Cardiac muscle cell (in vitro differentiated cells and primary cell): ENCODE data around the gene ENO2. TPM values are rescaled to one million over a fixed set of nuclear protein-coding genes. Genes with fewer than 3 reads are reported as not detected.
A peak's percentile ranks its signal among the peaks of the same experiment; 100 is the strongest.

Experiments used
- DNase-seq, 2 donors: peaks; one replicate each; pipeline versions ENCODE4 v3.0.0 to v3.0.0-alpha.2; 2010 to 2017; ENCODE audit warnings: low read depth in 1 of 2, low spot score in 1 of 2
- H3K27ac ChIP-seq: fragments of 200-600 bp; sonication (generic); 2 replicates; pipeline ENCODE4 v1.5.1; 2016
- H3K27me3 ChIP-seq: fragments of 200-600 bp; sonication (generic); 2 replicates; pipeline ENCODE4 v1.6.0; 2016; ENCODE audit warnings: control low read depth
- H3K36me3 ChIP-seq: fragments of 200-600 bp; sonication (generic); 2 replicates; pipeline ENCODE4 v1.5.1; 2016; ENCODE audit warnings: control low read depth
- H3K4me1 ChIP-seq: fragments of 200-600 bp; sonication (generic); 2 replicates; pipeline ENCODE4 v1.8.1; 2017; ENCODE audit warnings: low read depth, mild to moderate bottlenecking, mixed run types
- H3K4me3 ChIP-seq: fragments of 200-600 bp; sonication (generic); 2 replicates; pipeline ENCODE4 v1.5.1; 2016; ENCODE audit warnings: mild to moderate bottlenecking
- H3K9me3 ChIP-seq: fragments of 200-600 bp; sonication (generic); 2 replicates; pipeline ENCODE4 v1.5.1; 2017; ENCODE audit warnings: low read depth, mild to moderate bottlenecking, control low read depth
- polyA plus RNA-seq: library from polyadenylated mRNA; unstranded; fragments of >200 nt; fragmentation: Nextera tagmentation; extraction: Ambion mirVana; gene quantifications from 2 replicates; pipeline ENCODE4 v1.2.1, GENCODE V29; 2016
- total RNA-seq: library from RNA; depleted of rRNA; stranded (reverse); fragments of >200 nt; gene quantifications from 2 replicates; pipeline ENCODE4 v1.2.3, GENCODE V29; 2016
- TF ChIP-seq, protein P1 (sequence below): IDR thresholded peaks from 2 replicates; pipeline ENCODE4 v1.5.1; 2012; ENCODE audit warnings: low read depth, mild to moderate bottlenecking, low read length

The ENO2 gene
- total and polyA plus RNA-seq, 2 experiments from 2014 or later: 87.7 to 133 TPM

DNA sequence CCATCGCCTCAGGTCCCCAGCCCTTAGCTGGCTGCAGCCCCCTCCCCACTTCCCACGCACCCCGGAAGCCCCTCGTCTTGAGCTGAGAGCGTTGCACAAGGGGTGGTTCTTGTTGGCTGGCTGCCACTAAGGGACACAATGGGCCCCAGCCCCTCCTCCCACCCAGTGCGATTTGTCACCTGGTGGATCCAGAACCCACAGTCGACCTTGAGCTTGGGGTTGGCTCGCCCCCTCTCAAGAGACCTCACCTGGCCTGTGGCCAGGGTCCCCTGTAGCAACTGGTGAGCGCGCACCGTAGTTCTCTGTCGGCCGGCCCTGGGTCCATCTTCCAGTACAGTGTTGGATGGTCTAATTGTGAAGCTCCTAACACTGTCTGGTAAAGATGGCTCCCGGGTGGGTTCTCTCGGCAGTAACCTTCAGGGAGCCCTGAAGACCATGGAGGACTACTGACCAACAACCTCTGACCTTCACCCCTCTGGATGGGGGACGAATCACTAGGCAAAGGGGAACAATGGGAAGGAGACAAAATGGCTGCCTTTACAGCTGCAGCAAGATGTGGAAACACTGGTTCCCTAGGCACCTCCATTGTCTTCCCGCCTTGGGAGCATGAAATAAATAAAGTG lies 49.5 kb downstream of the ENO2 start:
- peak overlapping the region; percentile 69 for H3K27ac ChIP-seq
- H3K27me3 ChIP-seq: no peaks in the 10 kb centered on the region
- no peak overlapping the region for H3K4me3 ChIP-seq

GRCh38 chr12:6964605-6965025 lies 50.2 kb downstream of the ENO2 start:
- peak overlapping the region; percentile 69 for H3K27ac ChIP-seq
- no peaks in the 10 kb centered on the region for H3K9me3 ChIP-seq
- peaks cover 39% of the 10 kb centered on the region for H3K36me3 ChIP-seq
- TF ChIP-seq, protein P1, sequence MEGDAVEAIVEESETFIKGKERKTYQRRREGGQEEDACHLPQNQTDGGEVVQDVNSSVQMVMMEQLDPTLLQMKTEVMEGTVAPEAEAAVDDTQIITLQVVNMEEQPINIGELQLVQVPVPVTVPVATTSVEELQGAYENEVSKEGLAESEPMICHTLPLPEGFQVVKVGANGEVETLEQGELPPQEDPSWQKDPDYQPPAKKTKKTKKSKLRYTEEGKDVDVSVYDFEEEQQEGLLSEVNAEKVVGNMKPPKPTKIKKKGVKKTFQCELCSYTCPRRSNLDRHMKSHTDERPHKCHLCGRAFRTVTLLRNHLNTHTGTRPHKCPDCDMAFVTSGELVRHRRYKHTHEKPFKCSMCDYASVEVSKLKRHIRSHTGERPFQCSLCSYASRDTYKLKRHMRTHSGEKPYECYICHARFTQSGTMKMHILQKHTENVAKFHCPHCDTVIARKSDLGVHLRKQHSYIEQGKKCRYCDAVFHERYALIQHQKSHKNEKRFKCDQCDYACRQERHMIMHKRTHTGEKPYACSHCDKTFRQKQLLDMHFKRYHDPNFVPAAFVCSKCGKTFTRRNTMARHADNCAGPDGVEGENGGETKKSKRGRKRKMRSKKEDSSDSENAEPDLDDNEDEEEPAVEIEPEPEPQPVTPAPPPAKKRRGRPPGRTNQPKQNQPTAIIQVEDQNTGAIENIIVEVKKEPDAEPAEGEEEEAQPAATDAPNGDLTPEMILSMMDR: no peak
- H3K27me3 ChIP-seq: no peaks in the 10 kb centered on the region
- no peak for DNase-seq
- H3K4me3 ChIP-seq: no peak overlapping the region
- peaks cover 20% of the 10 kb centered on the region for H3K4me1 ChIP-seq

More for the DNA sequence above, 49.5 kb downstream of the ENO2 start:
- peaks cover 13% of the 10 kb centered on the region for H3K4me1 ChIP-seq
- DNase-seq: no peak
- peaks cover 36% of the 10 kb centered on the region for H3K36me3 ChIP-seq
- H3K9me3 ChIP-seq: no peaks in the 10 kb centered on the region
- TF ChIP-seq, protein P1: no peak

- H3K4me1 ChIP-seq: peaks cover 20% of the 10 kb centered on the region
- TF ChIP-seq, protein P1: peak; percentile 86
- H3K9me3 ChIP-seq: no peaks in the 10 kb centered on the region
Measured at GRCh38 chr12:6965026-6965661, 50.8 kb downstream of the ENO2 start.

DNA sequence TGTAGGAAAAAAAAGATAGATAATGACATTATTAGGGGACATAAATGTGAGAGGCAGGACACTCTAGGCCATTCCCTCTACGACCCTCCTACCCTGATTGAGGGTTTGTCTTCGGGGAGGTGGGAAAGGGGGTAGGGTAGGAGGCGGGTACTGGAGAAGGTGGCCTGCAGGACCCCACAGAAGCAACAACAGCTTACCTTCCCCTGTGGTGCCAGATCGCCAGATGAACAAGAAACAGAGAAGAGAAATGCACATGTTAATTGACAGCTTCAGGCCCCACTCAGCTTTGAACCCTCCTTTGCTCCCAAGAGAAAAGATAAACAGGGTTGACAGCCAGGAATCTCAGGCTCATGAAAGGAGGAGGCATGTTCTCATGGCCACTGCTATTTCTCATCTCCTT lies 51.3 kb downstream of the ENO2 start:
- DNase-seq: no peak
- Histone ChIP-seq H3K4me1 (peaks cover 20% of the 10 kb centered on the region), H3K4me3 (no peak overlapping the region), H3K27ac (peak overlapping the region; percentile 10), H3K36me3 (peaks cover 39% of the 10 kb centered on the region), H3K9me3 (no peaks in the 10 kb centered on the region), H3K27me3 (no peaks in the 10 kb centered on the region)
- TF ChIP-seq, protein P1: no peak

More at GRCh38 chr12:6965026-6965661, 50.8 kb downstream of the ENO2 start:
- Histone ChIP-seq H3K36me3 (peaks cover 39% of the 10 kb centered on the region), H3K4me3 (no peak overlapping the region), H3K27ac (peak overlapping the region; percentile 69), H3K27me3 (no peaks in the 10 kb centered on the region)
- peak; percentile 88 to 93 for DNase-seq

- Histone ChIP-seq H3K27ac (no peak overlapping the region), H3K36me3 (peaks cover 39% of the 10 kb centered on the region), H3K4me3 (no peak overlapping the region), H3K4me1 (peaks cover 20% of the 10 kb centered on the region), H3K27me3 (no peaks in the 10 kb centered on the region), H3K9me3 (no peaks in the 10 kb centered on the region)
- no peak for DNase-seq
- TF ChIP-seq, protein P1: no peak
Measured at GRCh38 chr12:6966351-6966750, 52.0 kb downstream of the ENO2 start.
